ENCODE data around the gene SCN11A. TPM values are rescaled to one million over a fixed set of nuclear protein-coding genes. Genes with fewer than 3 reads are reported as not detected.
A peak's percentile ranks its signal among the peaks of the same experiment; 100 is the strongest.

SCN11A gene
- total RNA-seq, 1 experiment from 2014 or later: not detected

- Histone ChIP-seq H3K27me3 (ENCODE audit: control insufficient read depth, insufficient read depth, low read length) (no peaks in the 10 kb centered on the region), H3K9me3 (ENCODE audit: control insufficient read depth, insufficient read depth, low read depth, low read length) (no peaks in the 10 kb centered on the region; the same call in 1 of the 2 replicates), H3K36me3 (ENCODE audit: control insufficient read depth, insufficient read depth, low read length) (no peaks in the 10 kb centered on the region), H3K27ac (ENCODE audit: low read length) (no peak overlapping the region), H3K4me3 (ENCODE audit: low read depth in 2 of 2, low read length in 2 of 2) (no peak overlapping the region), H3K4me1 (ENCODE audit: control insufficient read depth, insufficient read depth, low read length) (no peaks in the 10 kb centered on the region; the same call in 1 of the 2 replicates)
- in situ Hi-C loops (cut with HindIII; ENCODE audit: low pct_unique_long_range_greater_than_20kb, low sequenced_read_pairs): no loop called here
- intact Hi-C loops (cut with micrococcal nuclease; ENCODE audit: unreplicated experiment): no loop called here
- ChIA-PET CTCF (interaction anchor here (0.6 kb wide), 1 partner anchor 79 kb away, joined by 3 read pairs; no protein-coding TSS in a partner anchor), POLR2A (no interaction called here)
- TF ChIP-seq REST (IDR thresholded peaks at IDR 0.05; ENCODE audit: insufficient read depth in 1 of 2, low read depth in 2 of 2, low read length in 1 of 2): no peak
- no peak for TF ChIP-seq SIN3A (IDR thresholded peaks at IDR 0.05; ENCODE audit: borderline replicate concordance, insufficient read depth, low read depth, low read length)
- TF ChIP-seq POLR2AphosphoS5 (IDR thresholded peaks at IDR 0.05; ENCODE audit: low read depth, low read length): no peak
- peak; percentile 65 for TF ChIP-seq CTCF (IDR thresholded peaks at IDR 0.05)
- ATAC-seq: peak; percentile 84
- peak; percentile 18 for DNase-seq (ENCODE audit: low read depth, low spot score)
- no TSS peak for BruUV-seq (replicated peaks)
Observed at GRCh38 chr3:39065197-39065596, 13.5 kb upstream of the SCN11A start.

GRCh38 chr3:39064646-39065045 is 12.9 kb upstream of the SCN11A start:
- Histone ChIP-seq H3K27me3 (ENCODE audit: control insufficient read depth, insufficient read depth, low read length) (no peaks in the 10 kb centered on the region), H3K4me1 (ENCODE audit: control insufficient read depth, insufficient read depth, low read length) (no peaks in the 10 kb centered on the region; the same call in 1 of the 2 replicates), H3K9me3 (ENCODE audit: control insufficient read depth, insufficient read depth, low read depth, low read length) (no peaks in the 10 kb centered on the region; the same call in 1 of the 2 replicates), H3K36me3 (ENCODE audit: control insufficient read depth, insufficient read depth, low read length) (no peaks in the 10 kb centered on the region), H3K27ac (ENCODE audit: low read length) (no peak overlapping the region), H3K4me3 (ENCODE audit: low read depth in 2 of 2, low read length in 2 of 2) (no peak overlapping the region)
- TF ChIP-seq REST (IDR thresholded peaks at IDR 0.05; ENCODE audit: insufficient read depth in 1 of 2, low read depth in 2 of 2, low read length in 1 of 2): no peak
- TF ChIP-seq SIN3A (IDR thresholded peaks at IDR 0.05; ENCODE audit: borderline replicate concordance, insufficient read depth, low read depth, low read length): no peak
- TF ChIP-seq POLR2AphosphoS5 (IDR thresholded peaks at IDR 0.05; ENCODE audit: low read depth, low read length): no peak
- no peak for TF ChIP-seq CTCF (IDR thresholded peaks at IDR 0.05)
- DNase-seq (ENCODE audit: low read depth, low spot score) (no peak), ATAC-seq (no peak)
- no TSS peak for BruUV-seq (replicated peaks)
- intact Hi-C loops (cut with micrococcal nuclease; ENCODE audit: unreplicated experiment) (no loop called here), in situ Hi-C loops (cut with HindIII; ENCODE audit: low pct_unique_long_range_greater_than_20kb, low sequenced_read_pairs) (no loop called here)
- ChIA-PET POLR2A (no interaction called here), CTCF (no interaction called here)
